Stimulated activated CD4-positive, alpha-beta T cell treated with anti-CD3 and anti-CD28 coated beads, Interleukin-2, amount 100 ng/mL, for 48 hours (primary cell): Measurements from ENCODE around the gene PLXNA2.

ENCODE experiments used
- DNase-seq, 2 donors: peaks; one replicate each; pipeline ENCODE4 v3.0.0-alpha.2; 2020

The PLXNA2 gene

GRCh38 chr1:208175508-208175895 lies 68.7 kb downstream of the PLXNA2 start:
- DNase-seq, result no peak

- DNase-seq, result no peak
These were observed 69.3 kb downstream of the PLXNA2 start for GRCh38 chr1:208174731-208175507.

- no peak for DNase-seq
These were observed 70.0 kb downstream of the PLXNA2 start for GRCh38 chr1:208174200-208174599.

- DNase-seq, result no peak
These were observed 70.4 kb downstream of the PLXNA2 start for GRCh38 chr1:208173749-208174148.

GRCh38 chr1:208172423-208173145 lies 71.6 kb downstream of the PLXNA2 start:
- no peak for DNase-seq

GRCh38 chr1:208171616-208172422 lies 72.4 kb downstream of the PLXNA2 start:
- no peak for DNase-seq

GRCh38 chr1:208170252-208170651 lies 73.9 kb downstream of the PLXNA2 start:
- DNase-seq, result no peak

- DNase-seq, result no peak
These were observed 74.9 kb downstream of the PLXNA2 start for GRCh38 chr1:208169081-208169879.

- no peak for DNase-seq
These were observed 76.8 kb downstream of the PLXNA2 start for GRCh38 chr1:208167261-208167869.

GRCh38 chr1:208166340-208167138 lies 77.6 kb downstream of the PLXNA2 start:
- DNase-seq, result no peak

- DNase-seq, result no peak
These were observed 78.5 kb downstream of the PLXNA2 start for GRCh38 chr1:208165659-208166058.

- DNase-seq, result no peak
These were observed 79.6 kb downstream of the PLXNA2 start for GRCh38 chr1:208164609-208165008.

- DNase-seq, result no peak
These were observed 80.6 kb downstream of the PLXNA2 start for GRCh38 chr1:208163539-208163938.

- DNase-seq, result no peak
These were observed 81.3 kb downstream of the PLXNA2 start for GRCh38 chr1:208162903-208163302.

GRCh38 chr1:208161656-208162375 lies 82.4 kb downstream of the PLXNA2 start:
- no peak for DNase-seq

- DNase-seq, result no peak
These were observed 83.2 kb downstream of the PLXNA2 start for GRCh38 chr1:208161005-208161404.

GRCh38 chr1:208160259-208160819 lies 83.8 kb downstream of the PLXNA2 start:
- DNase-seq, result no peak

- no peak for DNase-seq
These were observed 84.5 kb downstream of the PLXNA2 start for GRCh38 chr1:208159555-208160258.
